ENCODE measurements around the gene FKBP6.

FKBP6 gene

DNA sequence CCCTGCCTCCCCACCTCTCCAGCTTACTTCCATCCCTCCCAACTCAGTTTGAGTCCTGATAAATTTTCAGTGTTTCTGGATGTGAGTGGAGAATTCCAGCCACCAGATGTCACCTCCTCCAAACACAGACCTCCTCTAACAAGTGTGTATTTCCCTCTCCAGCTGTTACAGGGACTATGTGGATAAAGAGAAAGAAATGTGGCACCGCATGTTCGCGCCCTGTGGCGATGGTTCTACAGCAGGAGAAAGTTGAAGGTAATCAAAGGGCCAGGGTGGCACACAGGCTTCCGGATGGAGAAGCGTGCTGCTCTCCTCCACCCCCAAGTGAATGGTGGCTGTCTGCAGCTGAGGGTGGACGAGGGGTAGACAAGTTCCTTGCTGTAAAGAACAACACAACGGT, 14.7 kb downstream of the FKBP6 start:
- peak; percentile 64 for TF ChIP-seq CTCF (IDR thresholded peaks at IDR 0.05; ENCODE audit: low read depth, low read length, missing control alignments)
- DNase-seq (ENCODE audit: low read depth): peak; percentile 33
- in situ Hi-C loops (cut with HindIII; ENCODE audit: low sequenced_read_pairs): no loop called here
- H3K4me3 ChIP-seq (ENCODE audit: low read depth, low read length): no peak overlapping the region

DNA sequence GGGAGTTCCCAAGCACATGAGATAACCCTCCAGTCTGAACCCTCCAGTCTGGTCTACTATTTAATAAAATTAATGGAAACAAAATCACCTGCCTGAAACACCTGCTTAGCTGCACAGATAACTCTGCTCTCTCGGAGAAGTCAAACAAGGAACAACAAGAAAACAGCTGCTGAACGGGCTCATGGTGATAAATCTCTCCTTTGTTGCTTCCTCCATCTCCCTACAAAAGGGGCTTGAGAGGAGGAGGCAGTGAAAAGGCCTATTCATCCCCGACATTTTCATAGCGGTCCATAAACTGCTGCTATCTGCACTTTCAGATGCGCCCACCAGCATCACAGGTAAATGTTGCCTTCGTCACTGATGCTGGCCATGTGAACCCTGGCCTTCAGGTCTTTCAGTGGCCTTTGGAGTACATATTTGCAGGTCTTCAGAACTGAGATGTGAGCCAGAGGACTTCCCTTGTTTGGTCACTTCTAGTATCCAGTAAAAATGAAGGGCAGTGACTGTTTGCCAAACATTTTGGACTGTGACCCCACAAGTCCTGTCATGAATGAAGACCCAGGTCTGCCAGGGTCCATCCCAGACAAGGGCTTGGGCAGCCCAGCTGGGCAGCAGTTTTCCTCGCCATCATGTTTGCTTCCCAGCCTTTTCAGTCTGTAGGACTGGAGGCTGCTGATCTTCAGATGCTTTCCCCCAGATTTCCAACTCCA, 15.9 kb downstream of the FKBP6 start:
- no peak for TF ChIP-seq CTCF (IDR thresholded peaks at IDR 0.05; ENCODE audit: low read depth, low read length, missing control alignments)
- H3K4me3 ChIP-seq (ENCODE audit: low read depth, low read length): no peak overlapping the region
- in situ Hi-C loops (cut with HindIII; ENCODE audit: low sequenced_read_pairs): no loop called here
- DNase-seq (ENCODE audit: low read depth): no peak

GRCh38 chr7:73345538-73345937, 17.6 kb downstream of the FKBP6 start:
- no peak overlapping the region for H3K4me3 ChIP-seq (ENCODE audit: low read depth, low read length)
- in situ Hi-C loops (cut with HindIII; ENCODE audit: low sequenced_read_pairs): no loop called here
- no peak for TF ChIP-seq CTCF (IDR thresholded peaks at IDR 0.05; ENCODE audit: low read depth, low read length, missing control alignments)
- DNase-seq (ENCODE audit: low read depth): no peak

GRCh38 chr7:73345951-73346350, 18.0 kb downstream of the FKBP6 start:
- TF ChIP-seq CTCF (IDR thresholded peaks at IDR 0.05; ENCODE audit: low read depth, low read length, missing control alignments): no peak
- in situ Hi-C loops (cut with HindIII; ENCODE audit: low sequenced_read_pairs): no loop called here
- H3K4me3 ChIP-seq (ENCODE audit: low read depth, low read length): no peak overlapping the region
- no peak for DNase-seq (ENCODE audit: low read depth)

GRCh38 chr7:73349763-73350162, 21.8 kb downstream of the FKBP6 start:
- no peak for TF ChIP-seq CTCF (IDR thresholded peaks at IDR 0.05; ENCODE audit: low read depth, low read length, missing control alignments)
- no peak for DNase-seq (ENCODE audit: low read depth)
- H3K4me3 ChIP-seq (ENCODE audit: low read depth, low read length): no peak overlapping the region
- in situ Hi-C loops (cut with HindIII; ENCODE audit: low sequenced_read_pairs): loop anchor here (10.0 kb wide), 1 partner anchor 95 kb away; no protein-coding TSS in a partner anchor

DNA sequence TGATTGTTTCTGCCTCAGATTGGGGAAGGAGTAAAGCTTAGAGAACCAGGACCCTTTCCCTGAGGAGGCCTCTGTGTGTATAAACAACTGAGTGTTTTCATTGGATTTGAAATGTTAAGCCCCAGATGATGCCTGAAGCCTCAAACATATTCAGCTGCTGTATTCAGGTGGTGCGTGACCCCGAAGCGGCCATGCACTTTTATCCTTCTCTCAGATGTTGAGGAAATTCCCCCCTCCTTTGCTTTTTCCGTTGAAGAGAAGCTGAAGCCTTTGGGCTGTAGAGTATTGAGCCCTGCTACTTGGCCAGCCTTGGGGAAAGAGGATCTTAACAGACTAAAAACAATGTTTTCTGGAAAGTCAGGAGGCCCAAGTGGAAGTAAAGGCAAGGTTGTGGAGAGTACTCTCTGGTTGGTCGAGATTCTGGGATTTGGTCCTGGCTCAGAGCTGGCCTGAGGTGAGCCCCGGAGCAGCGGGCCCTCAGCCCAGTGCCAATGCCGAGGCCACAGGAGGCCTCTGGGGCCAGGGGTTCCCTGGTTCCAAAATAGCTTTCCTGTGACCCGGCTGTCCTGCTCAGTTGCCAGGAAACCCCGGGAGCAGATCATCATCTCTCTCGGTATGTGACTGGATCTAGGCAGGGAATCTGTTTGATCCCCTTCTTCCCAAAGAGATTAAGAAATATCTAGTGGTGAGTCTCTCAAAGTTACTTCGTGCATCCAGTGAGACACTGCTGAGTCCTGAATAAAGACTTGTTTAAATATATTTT, 22.5 kb downstream of the FKBP6 start:
- no peak overlapping the region for H3K4me3 ChIP-seq (ENCODE audit: low read depth, low read length)
- in situ Hi-C loops (cut with HindIII; ENCODE audit: low sequenced_read_pairs): loop anchor here (10.0 kb wide), 1 partner anchor 94 kb away; no protein-coding TSS in a partner anchor
- DNase-seq (ENCODE audit: low read depth): no peak
- TF ChIP-seq CTCF (IDR thresholded peaks at IDR 0.05; ENCODE audit: low read depth, low read length, missing control alignments): no peak
